Measurements from ENCODE around the gene EPO.
"Not testable (repeated sequence)": the region's sequence is repeated elsewhere in the genome, so short reads cannot be mapped to it uniquely, and the experiment has no call there.

EPO gene

DNA sequence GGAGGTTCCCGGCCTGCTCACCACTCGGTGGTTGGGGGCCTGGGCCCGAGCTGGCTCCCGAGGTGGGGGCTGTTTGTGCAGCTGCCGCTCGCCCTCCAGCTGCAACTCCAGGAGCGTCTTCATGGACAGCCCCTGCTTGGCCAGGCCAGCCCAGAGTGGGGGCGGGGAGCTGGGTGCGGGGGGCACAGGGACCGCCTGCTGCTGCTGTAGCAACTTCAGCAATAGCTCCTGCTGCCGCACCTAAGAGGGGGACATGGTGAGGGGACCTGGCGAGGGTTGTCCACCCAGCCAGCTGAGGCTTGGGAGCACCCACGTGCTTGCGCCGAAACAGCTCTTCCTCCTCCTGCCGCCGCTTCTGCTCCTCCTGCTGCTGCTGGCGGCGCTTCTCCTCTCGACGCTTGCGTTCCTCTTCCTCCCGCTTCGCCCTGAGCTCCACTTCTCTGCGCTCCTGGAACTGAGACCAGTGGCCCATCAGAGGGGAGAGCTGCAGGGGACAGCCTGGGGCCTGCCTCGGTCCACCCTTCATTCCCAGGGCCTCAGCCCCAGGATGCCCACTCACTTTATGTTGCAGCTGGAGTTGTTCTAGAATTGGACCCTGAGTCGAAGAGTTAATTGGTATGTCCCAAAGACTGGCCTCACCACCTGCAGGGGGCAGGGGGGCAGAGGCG is 37.1 kb upstream of the EPO start:
- no peak for DNase-seq (ENCODE audit: low spot score)

DNA sequence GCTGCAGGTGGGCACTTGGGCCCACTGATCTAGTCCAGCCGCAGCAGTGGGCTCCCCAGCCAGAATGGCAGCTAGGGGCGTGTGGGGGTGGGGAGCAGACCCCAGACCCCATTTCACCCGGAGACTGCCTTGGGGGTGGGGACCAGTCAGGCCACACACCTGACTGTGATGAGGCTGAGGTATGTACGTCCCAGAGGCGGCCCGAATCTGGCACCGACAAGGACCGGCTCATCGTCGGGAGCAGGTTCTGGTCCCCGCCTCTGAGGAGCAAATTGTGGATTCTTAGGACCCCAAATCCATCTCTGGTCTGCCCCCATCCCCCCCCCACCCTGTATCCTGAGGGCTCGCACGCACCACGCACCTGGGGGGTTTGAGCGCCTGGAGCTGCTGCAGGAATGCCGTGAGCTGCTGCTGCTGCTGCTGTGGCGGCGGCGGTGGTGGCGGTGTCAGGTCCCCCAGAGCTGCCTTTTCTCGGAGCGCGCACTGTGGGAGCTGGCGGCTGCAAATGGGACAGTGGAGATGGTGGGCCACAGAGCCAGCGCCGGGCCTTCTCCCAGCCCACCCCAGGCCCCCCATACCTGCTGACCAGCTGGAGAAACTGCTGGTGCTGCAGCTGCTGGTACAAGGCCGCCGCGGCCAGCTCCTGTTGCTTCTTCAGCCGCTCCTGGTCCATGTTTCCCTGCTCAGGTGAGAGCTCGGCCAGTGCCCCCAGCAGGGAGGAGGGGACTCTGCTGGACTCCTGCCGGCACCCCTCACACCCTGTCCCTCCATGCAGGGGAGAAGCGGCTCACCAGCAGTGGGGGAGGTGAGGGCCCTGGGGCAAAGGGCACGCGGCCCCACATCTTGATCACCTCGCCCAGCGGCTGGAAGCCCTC is 36.4 kb upstream of the EPO start:
- no peak for DNase-seq (ENCODE audit: low spot score)

DNA sequence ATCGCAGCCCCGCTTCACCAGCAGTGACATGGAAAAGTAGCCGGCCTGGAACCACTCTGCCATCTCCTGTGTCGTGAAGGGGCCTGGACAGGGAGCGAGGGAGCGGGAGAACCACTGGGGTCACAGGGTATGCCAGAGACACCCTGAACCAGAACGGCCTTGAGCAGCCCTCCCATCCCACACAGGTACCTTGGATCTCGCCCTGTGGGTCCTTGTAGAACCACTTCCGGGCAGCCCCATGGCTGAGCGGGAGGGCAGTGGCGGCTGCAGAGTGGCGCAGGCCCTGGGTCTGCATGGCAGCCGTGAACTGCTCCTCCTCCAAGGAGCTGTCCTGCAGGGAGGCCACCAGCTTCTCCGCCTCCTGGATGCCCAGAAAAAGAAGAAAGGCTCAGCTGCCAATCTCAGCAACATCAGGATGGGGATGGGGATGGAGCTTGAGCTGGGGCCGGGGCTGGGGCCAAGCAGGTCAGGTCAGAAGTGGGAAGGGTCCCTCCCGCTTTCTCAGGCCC is 35.7 kb upstream of the EPO start:
- DNase-seq (ENCODE audit: low spot score) = no peak

DNA sequence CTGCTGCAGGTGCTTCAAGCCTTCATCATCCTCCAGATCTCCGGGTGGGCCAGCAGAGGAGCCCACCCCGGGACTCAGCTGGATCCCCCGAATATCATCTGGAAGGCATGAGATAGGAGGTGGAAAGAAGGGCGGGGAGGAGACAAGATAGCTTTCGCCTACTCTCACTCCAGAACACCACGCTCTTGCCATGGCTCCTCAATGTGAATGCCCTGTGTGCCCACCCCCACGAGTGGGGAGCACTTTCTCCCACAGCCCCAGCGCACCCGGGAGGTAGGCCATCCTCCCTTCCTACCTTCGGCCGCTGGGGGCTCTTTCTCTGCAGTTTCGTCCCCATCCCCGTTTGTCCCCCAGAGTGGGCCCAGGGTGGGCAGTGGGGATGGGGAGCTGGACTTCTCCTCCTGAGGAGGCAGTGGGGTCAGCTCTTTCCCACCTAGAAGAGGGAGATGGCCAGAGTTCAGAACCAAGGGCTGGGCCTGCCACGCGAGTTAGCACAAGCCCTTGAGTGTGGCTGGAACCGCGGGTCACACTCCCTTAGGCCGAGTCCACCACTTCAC is 35.1 kb upstream of the EPO start:
- DNase-seq (ENCODE audit: low spot score) = no peak

DNA sequence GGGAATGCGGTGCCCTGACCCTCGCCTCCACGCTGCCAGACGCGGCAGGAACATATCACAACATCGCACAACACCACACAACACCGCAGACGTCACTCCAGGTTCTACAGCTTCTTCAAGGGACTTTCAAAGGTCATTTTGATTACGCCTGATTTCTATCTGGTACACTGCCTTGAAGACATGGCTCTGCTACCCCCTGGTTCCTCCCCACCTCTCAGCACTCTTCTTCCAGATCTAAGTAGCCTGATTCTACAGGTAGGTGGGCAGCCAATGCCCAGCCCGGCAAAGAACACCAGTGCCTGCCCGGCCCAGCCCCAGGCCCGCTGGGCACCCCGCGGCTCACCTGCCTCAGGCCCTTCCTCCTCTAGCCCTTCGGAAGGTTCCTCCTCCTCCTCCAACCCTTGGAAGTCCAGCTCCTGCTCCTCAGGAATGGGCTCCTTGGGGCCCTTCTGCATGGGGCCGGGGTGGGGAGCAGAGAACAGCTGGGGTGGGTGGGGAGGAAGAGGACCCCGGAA is 34.6 kb upstream of the EPO start:
- DNase-seq (ENCODE audit: low spot score) = no peak

DNA sequence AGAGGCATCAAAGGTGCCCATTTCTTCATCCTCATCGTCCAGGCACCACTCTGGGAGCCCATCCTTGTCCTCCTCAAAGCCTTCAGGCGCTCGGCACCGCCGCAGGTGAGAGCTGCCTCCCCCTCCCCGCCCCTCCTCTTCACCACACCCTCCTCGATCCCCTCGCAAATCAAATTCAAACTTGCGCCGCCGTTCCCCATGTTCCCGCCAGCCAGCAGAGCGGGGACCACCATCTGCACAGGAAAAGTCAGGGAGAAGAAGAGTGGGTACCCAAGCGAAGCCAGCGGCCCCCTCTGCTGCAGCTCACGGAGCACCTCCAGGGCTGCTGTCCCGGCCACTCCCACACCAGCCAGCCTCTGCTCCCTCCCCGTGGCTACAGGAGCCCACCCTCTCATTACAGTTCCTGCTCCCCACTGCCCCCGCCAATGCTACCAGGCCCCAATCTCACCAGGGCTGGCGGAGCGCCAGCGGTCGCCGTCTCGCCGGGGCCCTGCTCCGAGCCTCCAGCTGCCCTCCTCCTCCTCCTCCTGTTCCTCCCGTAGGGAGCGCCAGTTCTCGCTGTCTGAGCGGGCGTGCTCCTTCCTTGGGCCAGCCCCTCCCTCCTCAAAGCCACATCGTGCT is 34.0 kb upstream of the EPO start:
- DNase-seq (ENCODE audit: low spot score) = no peak

DNA sequence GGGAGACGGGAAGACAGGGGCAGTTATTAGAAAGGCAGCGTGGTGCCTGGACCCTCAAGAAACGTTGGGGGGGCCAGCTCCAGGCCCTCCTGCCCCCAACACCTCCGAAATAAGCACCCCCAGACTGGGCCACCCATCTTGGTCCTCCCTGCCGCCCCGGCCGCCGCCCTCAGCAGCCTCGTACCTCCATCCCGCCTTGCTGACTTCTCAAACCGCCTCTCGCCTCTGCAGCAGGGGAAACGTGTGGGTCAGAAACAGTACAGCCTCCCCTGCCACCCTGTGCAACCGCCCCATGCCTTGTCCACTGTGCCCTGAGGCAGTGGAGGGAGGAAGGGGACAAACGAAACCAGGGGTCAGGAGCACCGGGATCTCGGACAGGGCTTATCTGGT is 33.5 kb upstream of the EPO start:
- no peak for DNase-seq (ENCODE audit: low spot score)

DNA sequence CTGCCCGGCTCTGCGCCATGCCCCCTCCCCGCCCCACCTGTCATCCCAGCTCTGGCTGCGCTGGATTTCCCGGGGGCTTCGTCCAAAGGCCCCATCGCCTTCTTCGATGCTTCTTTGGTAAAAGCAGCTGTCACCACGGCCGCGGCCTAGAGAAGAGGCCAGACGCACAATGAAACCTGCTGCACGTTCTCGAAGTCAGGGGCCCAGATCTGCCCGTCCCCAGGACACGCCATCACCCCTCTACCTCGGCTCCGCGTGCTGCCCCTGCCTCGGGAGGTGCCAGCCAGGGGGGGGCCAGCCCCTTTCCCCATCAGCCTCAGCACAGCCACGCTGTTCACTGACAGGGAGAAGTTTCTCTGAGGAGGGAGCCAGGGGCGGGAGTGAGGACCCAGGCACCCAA is 33.0 kb upstream of the EPO start:
- no peak for DNase-seq (ENCODE audit: low spot score)

DNA sequence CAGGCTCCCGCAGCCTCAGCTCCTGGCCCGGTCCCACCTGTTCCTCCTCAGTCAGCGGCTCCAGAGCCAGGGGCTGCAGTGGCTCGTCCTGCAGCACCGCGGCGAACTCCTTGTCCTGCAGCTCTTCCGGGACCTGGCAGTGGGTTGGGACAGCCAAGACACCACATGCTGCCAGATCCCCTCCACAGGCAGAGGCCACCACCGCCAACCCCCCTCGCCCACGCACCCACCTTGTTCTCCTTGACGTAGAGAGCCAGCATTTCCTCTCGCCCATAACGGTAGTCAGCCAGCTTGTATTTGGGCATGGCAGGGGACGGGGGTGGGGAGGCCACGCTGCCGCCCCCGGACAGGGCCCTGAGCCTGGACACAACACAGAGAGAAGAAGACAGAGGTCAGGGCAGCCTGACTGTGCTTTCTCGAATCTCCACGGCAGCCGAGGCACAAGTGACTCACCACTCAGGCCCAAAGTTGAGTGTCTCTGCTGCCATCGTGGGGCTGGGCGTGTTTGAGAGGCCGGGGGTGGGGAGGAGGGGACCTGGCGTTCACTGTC is 32.4 kb upstream of the EPO start:
- DNase-seq (ENCODE audit: low spot score) = no peak

DNA sequence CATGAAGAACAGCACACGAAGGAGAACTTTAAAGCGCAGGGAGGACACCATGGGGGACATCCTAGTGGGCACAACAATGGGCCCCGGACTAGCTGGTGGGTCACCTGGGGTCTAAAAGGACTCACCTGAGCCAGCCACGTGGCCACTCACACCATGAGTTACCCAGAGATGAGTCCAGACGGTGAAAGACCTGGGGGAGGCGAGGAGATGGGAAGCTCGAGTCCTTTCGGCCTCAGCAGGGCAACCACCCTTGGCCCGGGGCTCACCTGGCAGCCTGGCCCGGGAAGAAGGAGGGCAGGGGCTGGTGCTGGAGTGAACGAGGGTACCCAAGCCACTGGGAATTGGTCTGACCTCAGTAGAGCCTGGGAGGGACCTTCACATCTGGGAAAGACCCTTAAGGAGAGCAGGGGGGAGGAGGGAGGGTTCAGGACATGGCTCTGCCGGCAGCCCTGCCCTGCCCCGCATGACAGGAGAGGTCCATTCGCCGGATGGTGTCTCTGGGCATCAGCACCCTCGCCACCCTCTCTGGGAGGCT is 31.9 kb upstream of the EPO start:
- DNase-seq (ENCODE audit: low spot score) = no peak

DNA sequence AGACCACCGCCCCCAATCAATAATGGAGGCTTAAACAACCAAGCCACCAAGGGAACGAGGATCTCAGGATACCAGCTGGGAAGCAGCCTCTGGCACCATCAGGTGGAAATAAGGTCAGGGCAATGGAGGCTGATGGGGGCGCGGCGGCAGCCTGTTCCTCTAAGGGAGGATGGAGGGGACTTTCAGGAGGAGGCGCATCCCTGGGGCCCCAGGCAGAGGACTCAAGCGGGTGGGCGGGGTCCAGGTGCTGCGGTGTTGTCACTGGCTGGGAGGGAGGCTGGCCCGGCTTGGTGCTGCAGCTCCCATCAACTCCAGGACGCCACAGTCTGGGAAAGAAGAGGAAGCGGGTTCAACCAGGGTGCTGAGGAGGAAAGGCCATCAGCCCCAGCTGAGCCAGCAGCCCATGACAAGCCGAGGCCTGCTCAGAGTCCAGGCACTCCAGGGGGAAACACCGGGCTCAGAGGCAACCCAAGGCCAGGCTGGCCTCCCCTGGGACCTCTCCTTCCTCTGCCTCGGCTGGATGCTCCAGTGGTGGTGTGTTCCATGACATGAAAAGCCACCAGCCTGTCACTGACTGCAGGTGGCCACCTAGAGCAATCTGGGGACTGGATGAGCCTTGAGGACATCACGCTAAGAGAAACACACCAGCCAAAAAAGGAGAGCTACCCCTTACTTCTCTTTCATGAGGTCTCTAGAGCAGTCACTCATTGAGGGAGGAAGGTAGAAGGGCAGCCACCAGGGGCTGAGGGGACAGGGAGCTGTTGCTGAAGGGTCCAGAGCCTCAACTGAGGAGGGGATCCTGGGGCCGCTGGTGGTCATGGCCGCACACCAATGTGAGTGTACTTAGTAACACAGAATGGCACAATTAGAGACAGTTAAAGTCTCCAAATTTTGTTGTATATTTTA is 30.8 kb upstream of the EPO start:
- no peak for DNase-seq (ENCODE audit: low spot score)

DNA sequence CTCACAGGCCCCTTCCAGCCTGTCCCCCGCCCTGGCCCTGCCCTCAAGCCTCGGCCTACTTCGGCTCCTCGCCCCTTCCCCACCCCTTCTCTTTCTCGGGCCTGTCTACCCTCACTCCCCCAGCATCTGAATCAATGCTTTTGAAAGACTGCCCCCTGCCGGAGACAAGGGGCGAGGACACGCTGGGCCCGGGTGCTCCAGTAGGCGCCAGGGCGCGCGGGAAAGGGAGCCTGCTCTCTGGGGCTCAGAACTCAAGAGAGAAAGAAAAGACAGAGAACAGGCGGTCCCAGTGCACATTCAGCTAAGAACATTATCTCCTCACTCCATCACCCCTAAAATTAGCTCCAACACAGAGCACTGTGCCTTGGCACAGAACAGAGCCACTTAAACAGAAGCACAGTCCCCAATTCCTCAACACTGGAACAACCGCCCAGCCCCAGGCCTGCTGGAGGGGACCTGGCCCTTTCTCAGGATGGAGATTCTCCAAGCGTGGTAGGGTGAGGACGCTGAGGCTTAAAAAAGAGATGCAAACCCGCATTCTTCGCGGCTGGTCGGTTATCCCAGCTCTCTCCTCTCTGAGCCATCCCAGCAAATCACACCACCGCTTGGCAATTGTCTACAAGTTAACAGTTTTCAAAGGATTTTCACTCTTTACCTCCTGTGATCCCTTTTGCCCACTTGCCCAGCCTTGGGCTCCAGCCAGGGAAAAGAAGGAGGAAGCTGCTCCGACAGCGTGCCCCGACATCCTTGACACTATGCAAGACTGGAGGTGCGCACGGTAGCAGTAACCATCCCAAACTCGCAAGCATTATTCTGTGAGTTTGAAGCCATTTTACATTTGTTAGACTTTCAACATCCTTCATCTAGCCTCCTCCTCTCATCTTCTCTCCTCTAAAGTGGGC is 28.3 kb upstream of the EPO start:
- DNase-seq (ENCODE audit: low spot score) = peak; percentile 73

DNA sequence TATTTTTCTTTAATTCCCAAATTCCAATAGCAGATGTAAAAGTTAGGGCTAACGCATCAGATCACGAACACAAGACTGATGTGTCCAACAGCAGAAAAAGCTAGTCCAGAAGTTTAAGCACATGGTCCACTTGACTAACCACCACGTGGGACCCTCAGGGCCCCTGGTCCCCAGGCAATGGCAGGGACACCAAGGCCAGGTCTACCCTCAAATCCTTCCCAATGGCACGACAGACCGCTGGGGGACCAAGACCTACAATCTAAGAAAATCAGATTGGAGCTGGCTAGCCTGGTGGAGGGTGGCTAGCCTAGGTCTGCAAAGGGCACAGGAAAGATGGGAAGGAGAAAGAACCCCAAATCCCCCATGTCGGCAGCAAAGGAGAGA is 27.7 kb upstream of the EPO start:
- DNase-seq (ENCODE audit: low spot score) = no peak

DNA sequence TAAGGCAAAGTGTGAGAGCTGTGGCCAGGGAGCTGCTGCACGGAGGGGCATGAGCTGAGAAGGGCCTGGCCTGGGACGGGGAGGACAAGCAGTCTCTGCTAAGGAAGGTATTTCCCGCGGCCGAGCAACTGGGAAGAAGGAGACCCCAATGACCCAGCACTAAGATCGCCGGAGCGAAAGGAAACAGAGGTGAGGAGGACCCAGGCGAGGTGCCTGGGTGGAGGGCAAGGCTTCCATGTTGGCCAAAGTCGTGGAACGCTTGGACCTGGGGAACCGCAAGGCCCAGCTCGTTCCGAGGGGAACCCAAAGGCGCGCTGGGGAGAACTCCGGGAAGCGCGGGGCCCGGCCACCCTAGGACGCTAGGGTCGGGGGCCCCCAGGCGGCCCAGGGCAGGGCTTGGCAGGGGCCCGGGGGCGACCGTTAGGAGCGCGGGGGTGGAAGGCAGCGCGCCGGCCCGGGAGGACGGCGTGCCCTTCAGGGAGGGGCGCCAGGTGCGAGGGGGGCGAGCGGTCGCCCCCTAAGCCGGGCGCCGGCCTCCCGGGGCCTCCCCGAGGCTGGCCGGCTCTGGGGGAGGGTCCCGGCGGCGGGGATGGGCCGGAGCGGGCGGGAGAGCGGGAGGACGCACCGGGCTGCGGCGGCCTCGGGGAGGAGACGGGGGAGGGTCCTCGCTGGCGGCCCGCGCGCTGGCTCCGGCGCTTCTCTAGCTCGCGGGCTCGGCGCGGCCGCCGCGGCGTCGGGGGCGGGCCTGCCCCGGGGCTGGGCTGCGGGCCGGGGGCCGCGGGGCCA is 26.8 kb upstream of the EPO start:
- DNase-seq (ENCODE audit: low spot score) = no peak

DNA sequence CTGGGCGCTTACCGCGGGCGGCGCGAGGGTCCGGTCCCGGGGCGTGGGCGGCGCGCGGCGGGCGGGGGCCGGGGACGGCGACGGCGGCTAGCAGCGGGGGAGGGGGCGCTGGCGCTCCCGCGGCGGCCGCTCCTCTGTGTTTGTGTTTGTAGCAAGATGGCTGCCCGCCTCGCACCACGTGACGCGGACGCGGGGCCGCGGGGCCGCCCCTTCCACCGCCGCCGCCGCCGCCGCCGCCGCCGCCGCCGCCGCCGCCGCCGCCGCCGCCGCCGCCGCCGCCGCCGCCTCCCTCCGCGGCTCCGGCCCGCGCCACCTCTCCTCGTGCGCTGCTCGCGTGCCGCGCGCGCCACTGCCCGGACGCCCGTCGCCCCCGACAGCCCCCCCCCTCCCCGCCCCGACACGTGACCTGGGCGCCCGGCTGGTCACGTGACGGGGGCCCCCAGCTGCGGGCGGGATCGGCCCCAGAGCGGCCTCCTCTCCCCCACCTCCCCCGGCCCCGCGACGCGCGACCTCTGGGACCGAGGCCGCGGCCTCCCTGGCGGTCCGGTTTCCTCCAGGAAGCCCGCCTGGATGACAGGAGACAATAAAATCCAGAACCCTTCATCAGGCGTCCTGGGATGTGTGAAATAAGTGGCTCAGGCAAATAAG is 26.0 kb upstream of the EPO start, which contains the start of gene GIGYF1:
TSS of gene GIGYF1 (minus strand) at position 153 of the 648 bp plus-strand sequence. CDS start 6,012 bp downstream, outside the sequence.
- peak; percentile 47 for DNase-seq (ENCODE audit: low spot score)

DNA sequence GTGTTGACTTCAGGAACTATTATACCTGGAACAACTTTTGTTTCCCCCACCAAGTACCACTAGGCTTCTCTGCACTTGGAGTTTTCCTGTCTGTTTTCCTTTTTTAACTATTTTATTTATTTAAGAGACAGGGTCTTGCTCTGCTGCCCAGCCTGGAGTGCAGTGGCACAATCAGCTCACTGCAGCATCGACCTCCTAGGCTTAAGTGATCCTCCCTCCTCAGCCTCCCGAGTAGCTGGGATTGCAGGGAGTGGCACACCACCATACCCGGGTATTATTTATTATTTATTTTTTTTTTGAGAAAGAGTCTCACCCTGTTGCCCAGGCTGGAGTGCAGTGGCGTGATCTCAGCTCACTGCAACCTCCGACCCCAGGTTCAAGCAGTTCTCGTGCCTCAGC is 24.1 kb upstream of the EPO start:
- DNase-seq (ENCODE audit: low spot score) = no peak

DNA sequence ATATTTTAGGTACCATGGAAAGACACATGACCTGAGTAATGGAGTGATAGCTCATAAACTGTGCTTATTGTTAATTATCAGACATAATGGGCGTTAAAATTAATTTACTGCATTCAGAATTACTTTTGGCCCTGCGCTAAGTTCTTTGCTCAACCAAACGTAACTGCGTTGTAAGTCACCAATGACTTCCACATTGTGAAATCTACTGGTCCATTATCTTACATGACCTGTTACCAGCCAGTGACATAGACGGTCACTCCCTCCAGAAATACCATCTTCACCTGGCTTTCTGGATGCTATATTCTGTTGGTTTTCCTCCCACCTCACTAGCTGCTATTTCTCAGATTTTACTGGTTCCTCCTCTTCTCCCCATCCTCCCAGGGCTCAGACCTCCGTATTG is 21.2 kb upstream of the EPO start:
- no peak for DNase-seq (ENCODE audit: low spot score)

DNA sequence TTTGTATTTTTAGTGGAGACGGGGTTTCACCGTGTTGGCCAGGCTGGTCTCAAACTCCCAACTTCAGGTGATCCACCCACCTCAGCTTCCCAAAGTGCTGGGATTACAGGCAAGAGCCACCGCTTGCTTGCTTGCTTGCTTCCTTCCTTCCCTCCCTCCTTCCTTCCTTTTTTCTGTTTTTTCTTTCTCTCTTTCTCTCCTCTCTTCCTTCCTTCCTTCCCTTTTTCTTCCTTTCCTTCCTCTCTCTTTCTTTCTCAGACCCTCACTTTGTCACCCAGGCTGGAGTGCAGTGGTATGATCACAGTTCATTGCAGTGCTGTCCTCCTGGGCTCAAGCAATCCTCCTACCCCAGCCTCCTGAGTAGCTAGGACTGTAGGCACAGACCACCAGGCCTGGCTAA is 19.2 kb upstream of the EPO start:
- not testable (repeated sequence) for DNase-seq (ENCODE audit: low spot score)

Data from pons (tissue), 1 donor.